ENCODE results near the gene PDAP1. TPM values are rescaled to one million over a fixed set of nuclear protein-coding genes. Genes with fewer than 3 reads are reported as not detected.

Gene PDAP1
- total RNA-seq, 4 donors from 2014 or later = 85.9 to 116 (median 99.9) TPM

GRCh38 chr7:99366646-99367045 is 41.8 kb downstream of the PDAP1 start:
- intact Hi-C loops (cut with DNase I) = loop anchor here (5.0 kb wide), 1 partner anchor 41 kb away; the partner anchor contains the start of genes BUD31 and PDAP1
- DNase-seq (ENCODE audit: extremely low spot score) = no peak
- H3K27ac ChIP-seq (replicated peaks in 1 of 4) = no peak overlapping the region
- no peak overlapping the region for H3K4me3 ChIP-seq
- WGBS = 74% methylated on average over 8 of the region's 11 CpGs
- no peaks in the 10 kb centered on the region for H3K9me3 ChIP-seq
- H3K36me3 ChIP-seq = peaks cover 35 to 75% (median 64%) of the 10 kb centered on the region in 4 donors
- TF ChIP-seq POLR2AphosphoS5 (IDR thresholded peaks at IDR 0.05) = no peak
- no peak for TF ChIP-seq EP300 (IDR thresholded peaks at IDR 0.05)
- TF ChIP-seq, protein P1, sequence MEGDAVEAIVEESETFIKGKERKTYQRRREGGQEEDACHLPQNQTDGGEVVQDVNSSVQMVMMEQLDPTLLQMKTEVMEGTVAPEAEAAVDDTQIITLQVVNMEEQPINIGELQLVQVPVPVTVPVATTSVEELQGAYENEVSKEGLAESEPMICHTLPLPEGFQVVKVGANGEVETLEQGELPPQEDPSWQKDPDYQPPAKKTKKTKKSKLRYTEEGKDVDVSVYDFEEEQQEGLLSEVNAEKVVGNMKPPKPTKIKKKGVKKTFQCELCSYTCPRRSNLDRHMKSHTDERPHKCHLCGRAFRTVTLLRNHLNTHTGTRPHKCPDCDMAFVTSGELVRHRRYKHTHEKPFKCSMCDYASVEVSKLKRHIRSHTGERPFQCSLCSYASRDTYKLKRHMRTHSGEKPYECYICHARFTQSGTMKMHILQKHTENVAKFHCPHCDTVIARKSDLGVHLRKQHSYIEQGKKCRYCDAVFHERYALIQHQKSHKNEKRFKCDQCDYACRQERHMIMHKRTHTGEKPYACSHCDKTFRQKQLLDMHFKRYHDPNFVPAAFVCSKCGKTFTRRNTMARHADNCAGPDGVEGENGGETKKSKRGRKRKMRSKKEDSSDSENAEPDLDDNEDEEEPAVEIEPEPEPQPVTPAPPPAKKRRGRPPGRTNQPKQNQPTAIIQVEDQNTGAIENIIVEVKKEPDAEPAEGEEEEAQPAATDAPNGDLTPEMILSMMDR (IDR thresholded peaks at IDR 0.05) = no peak
- no peak for TF ChIP-seq POLR2A (IDR thresholded peaks at IDR 0.05; ENCODE audit: low read depth)
- no peaks in the 10 kb centered on the region for H3K27me3 ChIP-seq
- H3K4me1 ChIP-seq = peaks cover 0 to 13% (median 4%) of the 10 kb centered on the region in 4 donors

DNA sequence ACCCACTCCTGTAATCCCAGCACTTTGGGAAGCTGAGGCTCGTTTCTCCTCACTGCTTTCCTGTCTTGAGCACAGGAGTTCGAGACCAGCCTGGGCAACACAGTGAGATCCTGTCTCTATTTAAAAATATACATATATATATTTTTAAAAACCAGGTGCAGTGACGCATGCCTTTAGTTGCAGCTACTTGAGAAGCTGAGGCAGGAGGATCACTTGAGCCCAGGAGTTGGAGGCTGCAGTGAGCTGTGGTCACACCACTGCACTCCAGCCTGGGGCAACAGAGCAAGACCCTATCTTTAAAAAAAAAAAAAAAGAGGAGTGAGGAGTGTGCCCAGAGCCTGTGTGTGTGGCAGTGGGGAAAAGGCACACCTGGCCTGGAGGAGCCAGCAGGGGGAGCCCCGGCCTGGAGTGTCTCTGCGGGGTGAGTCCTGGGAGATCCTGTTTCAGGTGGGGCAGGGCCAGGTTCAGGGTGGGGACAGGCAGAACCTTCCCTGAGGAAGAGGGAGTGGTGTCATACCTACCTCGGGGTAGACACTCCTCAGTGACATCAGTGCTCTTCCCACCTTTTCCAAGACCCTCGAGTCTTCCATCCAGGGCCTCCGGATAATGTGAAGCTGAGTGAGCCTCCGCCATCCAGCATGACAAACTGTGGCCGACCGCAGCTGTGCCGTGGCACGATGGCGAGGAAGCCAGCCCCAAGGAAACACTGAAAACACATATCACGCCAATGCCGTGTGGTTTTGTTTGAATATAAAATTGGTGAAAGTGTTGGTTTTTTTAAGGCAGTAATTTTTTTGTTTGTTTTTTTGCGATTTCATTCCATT is 42.9 kb downstream of the PDAP1 start:
- DNase-seq (ENCODE audit: extremely low spot score) = no peak
- 82% methylated on average over 17 of the region's 17 CpGs for WGBS
- Histone ChIP-seq H3K27me3 (no peaks in the 10 kb centered on the region), H3K4me3 (no peak overlapping the region), H3K9me3 (no peaks in the 10 kb centered on the region), H3K27ac (replicated peaks in 1 of 4) (no peak overlapping the region), H3K4me1 (peaks cover 0 to 6% (median 2%) of the 10 kb centered on the region in 4 donors), H3K36me3 (peaks cover 43 to 86% (median 75%) of the 10 kb centered on the region in 4 donors)
- TF ChIP-seq POLR2A (IDR thresholded peaks at IDR 0.05; ENCODE audit: low read depth) = no peak
- no peak for TF ChIP-seq POLR2AphosphoS5 (IDR thresholded peaks at IDR 0.05)
- TF ChIP-seq, protein P1 (IDR thresholded peaks at IDR 0.05) = peak; percentile 46 to 62 (median 46)
- TF ChIP-seq EP300 (IDR thresholded peaks at IDR 0.05) = no peak
- intact Hi-C loops (cut with DNase I) = loop anchor here (5.0 kb wide), 1 partner anchor 42 kb away; the partner anchor contains the start of genes BUD31 and PDAP1

DNA sequence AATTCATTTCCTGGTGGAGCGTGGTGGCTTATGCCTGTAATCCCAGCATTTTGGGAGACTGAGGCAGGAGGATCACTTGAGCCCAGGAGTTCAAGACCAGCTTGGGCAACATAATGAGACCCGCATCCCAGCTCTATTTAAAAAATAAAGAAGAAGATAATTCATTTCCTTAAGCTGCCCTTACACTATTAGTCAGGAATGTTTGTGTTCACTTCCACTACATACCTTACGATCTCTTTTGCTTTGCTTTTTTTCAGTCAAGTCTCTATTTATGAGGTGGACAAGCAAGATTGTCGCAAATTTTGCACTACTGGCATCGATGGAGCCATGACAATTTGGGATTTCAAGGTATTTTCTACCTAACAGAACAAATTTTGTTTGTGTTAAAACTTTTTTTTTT is 45.1 kb downstream of the PDAP1 start:
- no peak for TF ChIP-seq POLR2A (IDR thresholded peaks at IDR 0.05; ENCODE audit: low read depth)
- TF ChIP-seq, protein P1 (IDR thresholded peaks at IDR 0.05) = no peak
- Histone ChIP-seq H3K27ac (replicated peaks in 1 of 4) (no peak overlapping the region), H3K9me3 (no peaks in the 10 kb centered on the region), H3K4me3 (no peak overlapping the region), H3K4me1 (no peaks in the 10 kb centered on the region), H3K27me3 (no peaks in the 10 kb centered on the region), H3K36me3 (peaks cover 65 to 96% (median 93%) of the 10 kb centered on the region in 4 donors)
- intact Hi-C loops (cut with DNase I) = no loop called here
- no peak for DNase-seq (ENCODE audit: extremely low spot score)
- WGBS = 91% methylated on average over 5 of the region's 5 CpGs

DNA sequence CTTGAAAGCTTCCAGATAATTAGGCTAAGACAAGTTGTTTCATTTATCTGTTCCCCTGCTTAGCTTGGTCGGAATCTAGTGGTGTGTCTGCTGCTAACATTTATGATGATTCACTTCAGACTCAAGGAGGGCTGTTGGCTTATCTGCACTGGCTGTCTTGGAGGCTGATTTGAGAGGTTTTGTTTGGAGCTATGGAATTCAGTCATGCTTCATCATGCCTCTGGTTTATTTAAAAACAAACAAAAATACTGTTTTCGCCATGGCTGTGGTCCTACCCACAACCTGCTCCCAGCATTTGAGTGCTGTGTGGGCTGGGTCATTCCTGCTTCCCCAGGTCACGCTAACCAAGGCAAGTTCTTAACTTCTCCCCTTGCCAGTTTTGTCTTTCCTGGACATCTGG is 45.6 kb downstream of the PDAP1 start:
- 66% methylated on average over 3 of the region's 3 CpGs for WGBS
- H3K27ac ChIP-seq (replicated peaks in 1 of 4) = no peak overlapping the region
- no peak overlapping the region for H3K4me3 ChIP-seq
- H3K9me3 ChIP-seq = no peaks in the 10 kb centered on the region
- no peaks in the 10 kb centered on the region for H3K27me3 ChIP-seq
- H3K36me3 ChIP-seq = peaks cover 70 to 100% (median 97%) of the 10 kb centered on the region in 4 donors
- DNase-seq (ENCODE audit: extremely low spot score) = no peak
- TF ChIP-seq, protein P1 (IDR thresholded peaks at IDR 0.05) = no peak
- TF ChIP-seq POLR2A (IDR thresholded peaks at IDR 0.05; ENCODE audit: low read depth) (no peak), EP300 (IDR thresholded peaks at IDR 0.05) (no peak), POLR2AphosphoS5 (IDR thresholded peaks at IDR 0.05) (no peak)
- no peaks in the 10 kb centered on the region for H3K4me1 ChIP-seq
- intact Hi-C loops (cut with DNase I) = no loop called here
